ENCODE data around the gene RPL19.
"Not testable (repeated sequence)": the region's sequence is repeated elsewhere in the genome, so short reads cannot be mapped to it uniquely, and the experiment has no call there.

Gene RPL19

GRCh38 chr17:39158623-39159022 lies 41.5 kb upstream of the RPL19 start:
- TF ChIP-seq Cebpa-rat (IDR thresholded peaks at IDR 0.05), result no peak
- no peaks in the 10 kb centered on the region for H3K9me3 ChIP-seq (replicated peaks in 1 of 11)
- H3K4me2 ChIP-seq, result peak overlapping the region in 3 of 11 experiments; percentile 7 to 26 (median 15); a peak in 2 of 22 replicates
- no peak overlapping the region for H3K4me3 ChIP-seq
- H3K36me3 ChIP-seq, result no peaks in the 10 kb centered on the region
- no peak overlapping the region for H3K27ac ChIP-seq
- peaks cover 17 to 37% (median 29%) of the 10 kb centered on the region in 10 experiments for H3K4me1 ChIP-seq
- no peak overlapping the region for H3K9ac ChIP-seq
- no peaks in the 10 kb centered on the region for H4K20me1 ChIP-seq
- no peaks in the 10 kb centered on the region for H3K27me3 ChIP-seq

GRCh38 chr17:39161962-39162361 lies 38.1 kb upstream of the RPL19 start:
- Histone ChIP-seq H3K4me2 (peak overlapping the region in 9 of 11 experiments; percentile 59 to 71 (median 65); a peak in 18 of 22 replicates), H3K27ac (peak overlapping the region in 8 of 11 experiments; percentile 33 to 85 (median 74); a peak in 16 of 22 replicates), H3K9ac (peak overlapping the region in 4 of 11 experiments; percentile 7 to 31 (median 19); a peak in 4 of 22 replicates)

DNA sequence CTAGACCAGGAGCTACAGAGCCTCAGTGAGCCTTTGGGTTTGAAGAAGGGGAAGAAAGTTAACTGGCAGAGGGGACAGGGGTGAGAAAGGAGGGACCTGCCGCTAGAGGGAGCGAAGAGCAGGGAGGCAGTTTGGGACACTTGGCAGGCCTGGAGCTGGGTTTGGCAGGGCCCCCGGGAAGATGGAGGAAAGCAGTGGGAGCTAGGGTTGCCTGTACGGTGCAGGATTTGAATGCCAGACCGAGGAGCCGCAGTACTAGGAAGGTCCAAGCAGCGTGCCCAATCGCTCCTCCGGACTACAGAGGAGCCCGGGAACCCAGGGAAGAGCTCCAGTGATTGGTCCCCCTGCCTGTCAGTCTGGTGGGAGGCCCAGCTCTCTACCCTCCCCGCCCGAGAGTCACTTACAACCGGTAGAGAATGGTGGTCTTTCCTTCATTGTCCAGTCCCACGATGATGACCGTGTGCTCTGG lies 35.4 kb upstream of the RPL19 start:
- H3K36me3 ChIP-seq, result no peaks in the 10 kb centered on the region
- peaks cover 58 to 91% (median 82%) of the 10 kb centered on the region in 10 experiments for H3K4me1 ChIP-seq
- H3K27ac ChIP-seq, result peak overlapping the region in 10 of 11 experiments; percentile 41 to 82 (median 77); a peak in 19 of 22 replicates
- TF ChIP-seq Cebpa-rat (IDR thresholded peaks at IDR 0.05), result no peak
- H3K4me3 ChIP-seq, result peak overlapping the region; percentile 46 to 70 (median 58)
- H3K27me3 ChIP-seq, result peaks cover 17 to 27% (median 23%) of the 10 kb centered on the region in 11 experiments
- peak overlapping the region; percentile 90 to 99 (median 94) for H3K4me2 ChIP-seq
- H4K20me1 ChIP-seq, result 0 out of 22 replicates have a peak, but pooled peaks cover 0 to 7% (median 0%) of the 10 kb centered on the region in 11 experiments
- peaks cover 0 to 7% (median 5%) of the 10 kb centered on the region in 11 experiments; a peak in 6 of 22 replicates for H3K9me3 ChIP-seq (replicated peaks in 1 of 11)
- peak overlapping the region; percentile 51 to 74 (median 68) for H3K9ac ChIP-seq

More at GRCh38 chr17:39161962-39162361, 38.1 kb upstream of the RPL19 start:
- no peak for TF ChIP-seq Cebpa-rat (IDR thresholded peaks at IDR 0.05)
- Histone ChIP-seq H3K4me3 (no peak overlapping the region), H4K20me1 (0 out of 22 replicates have a peak, but pooled peaks cover 0 to 2% (median 0%) of the 10 kb centered on the region in 11 experiments), H3K36me3 (no peaks in the 10 kb centered on the region), H3K27me3 (peaks cover 17 to 27% (median 23%) of the 10 kb centered on the region in 11 experiments), H3K9me3 (replicated peaks in 1 of 11) (no peaks in the 10 kb centered on the region), H3K4me1 (peaks cover 35 to 64% (median 59%) of the 10 kb centered on the region in 10 experiments)

- peak overlapping the region; percentile 51 to 74 (median 68) for H3K9ac ChIP-seq
- H3K4me2 ChIP-seq, result peak overlapping the region; percentile 90 to 99 (median 94)
- H3K4me3 ChIP-seq, result peak overlapping the region; percentile 46 to 70 (median 58)
- peaks cover 0 to 7% (median 0%) of the 10 kb centered on the region in 11 experiments; a peak in 1 of 22 replicates for H4K20me1 ChIP-seq
- H3K4me1 ChIP-seq, result peaks cover 64 to 97% (median 87%) of the 10 kb centered on the region in 10 experiments
- H3K36me3 ChIP-seq, result no peaks in the 10 kb centered on the region
- H3K9me3 ChIP-seq (replicated peaks in 1 of 11), result peaks cover 0 to 7% (median 5%) of the 10 kb centered on the region in 11 experiments; a peak in 6 of 22 replicates
- H3K27ac ChIP-seq, result peak overlapping the region in 10 of 11 experiments; percentile 41 to 82 (median 77); a peak in 20 of 22 replicates
- no peak for TF ChIP-seq Cebpa-rat (IDR thresholded peaks at IDR 0.05)
- H3K27me3 ChIP-seq, result peaks cover 17 to 27% (median 23%) of the 10 kb centered on the region in 11 experiments
These were observed 34.8 kb upstream of the RPL19 start for GRCh38 chr17:39165178-39165840.

DNA sequence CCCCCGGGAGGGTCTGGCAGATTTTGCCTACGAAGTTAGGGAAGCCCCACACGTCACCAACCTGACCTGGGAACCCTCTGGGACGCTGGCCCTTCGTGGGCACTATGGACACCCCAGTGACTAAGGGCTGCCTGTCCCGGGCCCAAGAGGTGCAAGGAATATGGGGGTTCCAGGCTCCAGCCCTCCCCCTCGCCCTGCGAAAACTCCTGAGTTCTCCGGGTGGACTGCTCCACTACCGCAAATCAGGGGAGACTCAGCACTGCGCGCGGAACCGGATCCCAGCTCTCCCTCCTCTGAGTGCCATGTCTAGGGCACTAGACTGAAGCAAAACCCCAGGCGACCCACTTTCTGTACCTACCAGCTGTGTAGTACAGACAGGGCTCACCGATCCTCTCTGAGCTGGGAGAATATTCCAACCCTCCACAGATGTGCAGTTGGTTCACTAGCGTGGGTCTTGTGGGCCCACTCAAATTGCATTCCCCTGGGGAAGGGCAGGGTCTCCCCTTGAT lies 34.2 kb upstream of the RPL19 start, which contains the start of gene ARL5C:
ARL5C (minus strand) TSS at position 321 of the 509 bp plus-strand sequence. CDS start 401 bp downstream, outside the sequence.
- Histone ChIP-seq H3K4me1 (peaks cover 69 to 97% (median 87%) of the 10 kb centered on the region in 10 experiments), H3K27ac (peak within 1 kb of the TSS in 10 of 11 experiments; percentile 41 to 82 (median 78); a peak in 20 of 22 replicates), H3K4me2 (peak within 1 kb of the TSS; percentile 90 to 99 (median 94)), H3K36me3 (no peaks in the 10 kb centered on the region), H3K4me3 (peak within 1 kb of the TSS; percentile 46 to 70 (median 58)), H3K9me3 (replicated peaks in 1 of 11) (peaks cover 0 to 7% (median 5%) of the 10 kb centered on the region in 11 experiments; a peak in 6 of 22 replicates), H3K9ac (peak within 1 kb of the TSS; percentile 53 to 74 (median 68)), H3K27me3 (peaks cover 17 to 27% (median 23%) of the 10 kb centered on the region in 11 experiments), H4K20me1 (peaks cover 0 to 7% (median 0%) of the 10 kb centered on the region in 11 experiments; a peak in 1 of 22 replicates)
- no peak for TF ChIP-seq Cebpa-rat (IDR thresholded peaks at IDR 0.05)

DNA sequence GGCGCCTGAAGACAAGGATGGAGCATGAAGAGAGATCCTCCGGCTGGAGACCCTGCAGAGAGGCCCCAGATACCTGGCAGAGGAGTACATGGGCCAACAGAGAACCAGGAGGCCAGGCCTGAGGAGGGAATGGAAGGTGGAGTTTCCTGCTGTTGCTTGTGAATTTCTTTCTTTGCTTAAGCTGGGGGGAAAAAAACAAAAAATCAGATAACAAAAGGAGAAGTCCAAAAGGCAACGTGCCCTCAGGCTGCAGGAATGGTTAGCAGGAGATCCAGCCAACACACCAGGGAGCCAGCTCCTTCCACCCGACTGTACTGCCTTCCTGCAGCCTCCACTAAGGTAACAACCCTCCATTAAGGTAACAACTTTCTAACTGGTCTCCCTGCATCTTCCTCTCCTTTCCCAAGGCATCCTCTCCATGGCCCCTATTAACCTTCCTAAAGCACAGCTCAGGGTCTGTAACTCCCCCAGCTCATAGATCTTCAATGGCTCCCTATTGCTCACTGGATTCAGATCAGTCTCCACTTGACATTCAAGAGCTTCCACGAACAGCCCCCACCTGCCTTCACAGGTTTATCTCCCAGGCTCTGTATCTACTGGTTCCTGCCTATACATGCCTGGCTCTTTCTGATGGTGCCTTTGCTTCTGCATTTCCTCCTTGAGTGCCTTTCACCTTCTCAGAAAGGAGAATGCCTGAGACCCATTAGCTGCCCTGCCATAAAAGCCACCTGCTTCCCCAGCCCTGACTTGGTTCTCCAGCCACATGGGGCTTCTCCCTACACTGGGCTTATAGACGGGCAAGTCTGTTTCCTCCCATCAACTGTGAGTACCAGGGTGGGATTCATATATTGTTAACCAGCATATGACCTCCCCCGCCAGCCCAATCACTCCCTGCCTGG lies 33.4 kb upstream of the RPL19 start:
- Histone ChIP-seq H3K4me1 (peaks cover 64 to 97% (median 87%) of the 10 kb centered on the region in 10 experiments), H3K9me3 (replicated peaks in 1 of 11) (peaks cover 0 to 7% (median 5%) of the 10 kb centered on the region in 11 experiments; a peak in 6 of 22 replicates), H3K36me3 (no peaks in the 10 kb centered on the region), H3K4me3 (peak overlapping the region in 8 of 10 experiments; percentile 0 to 70 (median 58); a peak in 7 of 20 replicates), H3K27me3 (peaks cover 17 to 27% (median 23%) of the 10 kb centered on the region in 11 experiments), H3K27ac (peak overlapping the region in 10 of 11 experiments; percentile 13 to 82 (median 78); a peak in 19 of 22 replicates), H4K20me1 (peaks cover 0 to 7% (median 0%) of the 10 kb centered on the region in 11 experiments; a peak in 1 of 22 replicates), H3K9ac (peak overlapping the region in 9 of 11 experiments; percentile 53 to 74 (median 68); a peak in 17 of 22 replicates), H3K4me2 (peak overlapping the region; percentile 90 to 99 (median 94))
- no peak for TF ChIP-seq Cebpa-rat (IDR thresholded peaks at IDR 0.05)

DNA sequence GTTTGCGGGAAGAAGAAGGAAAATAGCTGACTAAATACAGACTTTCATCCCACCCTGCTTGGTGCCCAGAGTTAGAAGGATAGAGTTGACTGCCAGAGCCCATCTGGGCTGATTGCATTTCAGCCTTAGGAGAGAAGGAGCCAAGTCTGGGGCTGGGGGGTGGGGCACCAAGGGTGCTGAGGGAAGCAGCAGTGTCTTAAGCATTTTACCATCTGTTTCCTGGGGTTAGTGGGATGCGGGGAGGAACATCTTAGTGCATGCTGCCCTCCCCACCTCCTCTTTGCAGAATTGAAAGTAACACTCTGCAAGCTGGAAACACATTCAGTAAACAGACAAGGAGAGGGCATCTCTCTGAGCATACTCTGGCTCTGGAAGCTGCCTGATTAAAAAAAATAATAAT lies 32.6 kb upstream of the RPL19 start:
- peak overlapping the region in 3 of 10 experiments; percentile 0 to 70 (median 31); a peak in 3 of 20 replicates for H3K4me3 ChIP-seq
- H3K36me3 ChIP-seq, result no peaks in the 10 kb centered on the region
- peaks cover 17 to 27% (median 23%) of the 10 kb centered on the region in 11 experiments for H3K27me3 ChIP-seq
- peaks cover 63 to 97% (median 87%) of the 10 kb centered on the region in 10 experiments for H3K4me1 ChIP-seq
- peak overlapping the region in 10 of 11 experiments; percentile 13 to 82 (median 78); a peak in 18 of 22 replicates for H3K27ac ChIP-seq
- peaks cover 0 to 7% (median 5%) of the 10 kb centered on the region in 11 experiments; a peak in 6 of 22 replicates for H3K9me3 ChIP-seq (replicated peaks in 1 of 11)
- peaks cover 0 to 12% (median 0%) of the 10 kb centered on the region in 11 experiments; a peak in 1 of 22 replicates for H4K20me1 ChIP-seq
- TF ChIP-seq Cebpa-rat (IDR thresholded peaks at IDR 0.05), result no peak
- H3K9ac ChIP-seq, result peak overlapping the region in 9 of 11 experiments; percentile 53 to 74 (median 66); a peak in 16 of 22 replicates
- peak overlapping the region; percentile 90 to 99 (median 94) for H3K4me2 ChIP-seq

- H3K9me3 ChIP-seq (replicated peaks in 1 of 11); H3K36me3 ChIP-seq; H3K4me3 ChIP-seq: not testable (repeated sequence)
- peak overlapping the region; percentile 90 to 99 (median 94) for H3K4me2 ChIP-seq
- peaks cover 20 to 34% (median 25%) of the 10 kb centered on the region in 11 experiments for H3K27me3 ChIP-seq
- H3K27ac ChIP-seq, result peak overlapping the region in 9 of 11 experiments; percentile 64 to 82 (median 78); a peak in 17 of 22 replicates
- peaks cover 0 to 20% (median 0%) of the 10 kb centered on the region in 11 experiments; a peak in 6 of 22 replicates for H4K20me1 ChIP-seq
- H3K9ac ChIP-seq, result peak overlapping the region in 5 of 11 experiments; percentile 53 to 74 (median 62); a peak in 8 of 22 replicates
- peaks cover 64 to 99% (median 92%) of the 10 kb centered on the region in 10 experiments for H3K4me1 ChIP-seq
These were observed 31.6 kb upstream of the RPL19 start for GRCh38 chr17:39168503-39168902.

Data from BLaER1 treated with 17β-estradiol and CSF1 and Interleukin-3, amounts not matched to agents 10 nM and 100 nM (cell line).